HepG2 (cell line): ENCODE results near the gene POC1A. TPM values are rescaled to one million over a fixed set of nuclear protein-coding genes. Genes with fewer than 3 reads are reported as not detected.

ENCODE experiments used
- BCLAF1 ChIP-seq: fragments of 450-650 bp; IDR thresholded peaks from 2 replicates; pipeline ENCODE4 v1.6.1; 2017; ENCODE audit warnings: mild to moderate bottlenecking
- CBX2 ChIP-seq, 2 experiments: fragments of 200-600 bp in 1 of 2; sonication (generic); formaldehyde crosslinking in 1 of 2; IDR thresholded peaks; 2 replicates each; pipeline versions ENCODE4 v1.7.0 to v1.8.1; 2018 to 2022; ENCODE audit warnings: low read depth in 2 of 2, low read length in 1 of 2, mild to moderate bottlenecking in 1 of 2, missing genetic modification reagents in 1 of 2
- CHD4 ChIP-seq: fragments of 200-600 bp; sonication (generic); IDR thresholded peaks from 2 replicates; pipeline ENCODE4 v1.7.0; 2017; ENCODE audit warnings: mild to moderate bottlenecking, low read length, borderline replicate concordance
- GTF2F1 ChIP-seq: fragments of 150-350 bp; IDR thresholded peaks from 2 replicates; pipeline ENCODE4 v1.6.1; 2014; ENCODE audit warnings: low read length
- HMG20A ChIP-seq: IDR thresholded peaks from 2 replicates; pipeline ENCODE4 v1.6.1; 2016; ENCODE audit warnings: borderline replicate concordance
- HNRNPUL1 ChIP-seq: fragments of 200-400 bp; formaldehyde crosslinking; IDR thresholded peaks from 2 replicates; pipeline ENCODE4 v1.6.1; 2017; ENCODE audit warnings: low read depth, mild to moderate bottlenecking, low read length, moderate library complexity
- KDM5B ChIP-seq: sonication (generic); formaldehyde crosslinking; IDR thresholded peaks from 2 replicates; pipeline ENCODE4 v1.4.0; 2020; ENCODE audit warnings: missing genetic modification reagents, mild to moderate bottlenecking, borderline replicate concordance
- MAFG ChIP-seq: sonication (generic); formaldehyde crosslinking; IDR thresholded peaks from 2 replicates; pipeline ENCODE4 v1.5.1; 2020; ENCODE audit warnings: mild to moderate bottlenecking, missing genetic modification reagents
- NRL ChIP-seq: sonication (generic); formaldehyde crosslinking; IDR thresholded peaks from 2 replicates; pipeline ENCODE4 v1.5.0; 2020; ENCODE audit warnings: missing genetic modification reagents, mild to moderate bottlenecking, moderate library complexity, borderline replicate concordance
- PAWR ChIP-seq: sonication (generic); formaldehyde crosslinking; IDR thresholded peaks from 2 replicates; pipeline ENCODE4 v1.4.0; 2020; ENCODE audit warnings: missing genetic modification reagents, mild to moderate bottlenecking, borderline replicate concordance
- SMYD3 ChIP-seq: sonication (generic); formaldehyde crosslinking; IDR thresholded peaks from 2 replicates; pipeline ENCODE4 v1.8.1; 2023; ENCODE audit warnings: mild to moderate bottlenecking, missing genetic modification reagents
- ZBTB1 ChIP-seq: sonication (generic); formaldehyde crosslinking; IDR thresholded peaks from 2 replicates; pipeline ENCODE4 v1.4.0; 2020; ENCODE audit warnings: missing genetic modification reagents, borderline replicate concordance
- ZFAT ChIP-seq: sonication (generic); formaldehyde crosslinking; conservative IDR thresholded peaks from 2 replicates; pipeline ENCODE4 v1.8.1; 2023; ENCODE audit warnings: missing genetic modification reagents, inconsistent platforms
- ZGPAT ChIP-seq: IDR thresholded peaks from 2 replicates; pipeline ENCODE4 v1.6.1; 2016; ENCODE audit warnings: mild to moderate bottlenecking
- ZNF230 ChIP-seq: sonication (generic); formaldehyde crosslinking; IDR thresholded peaks from 2 replicates; pipeline ENCODE4 v1.4.0; 2020; ENCODE audit warnings: mild to moderate bottlenecking, missing genetic modification reagents
- ZNF256 ChIP-seq: sonication (generic); formaldehyde crosslinking; conservative IDR thresholded peaks from 2 replicates; pipeline ENCODE4 v1.4.0; 2020; ENCODE audit warnings: missing genetic modification reagents
- ZNF260 ChIP-seq: sonication (generic); formaldehyde crosslinking; IDR thresholded peaks from 2 replicates; pipeline ENCODE4 v1.4.0; 2020; ENCODE audit warnings: missing genetic modification reagents, low read depth, mild to moderate bottlenecking, borderline replicate concordance
- ZNF354B ChIP-seq: sonication (generic); formaldehyde crosslinking; IDR thresholded peaks from 2 replicates; pipeline ENCODE4 v1.8.0; 2022; ENCODE audit warnings: mild to moderate bottlenecking, missing genetic modification reagents
- ZNF768 ChIP-seq: sonication (generic); formaldehyde crosslinking; IDR thresholded peaks from 2 replicates; pipeline ENCODE4 v1.4.0; 2020; ENCODE audit warnings: missing genetic modification reagents
- ZSCAN12 ChIP-seq: sonication (generic); formaldehyde crosslinking; IDR thresholded peaks from 2 replicates; pipeline ENCODE4 v1.9.0; 2021; ENCODE audit warnings: mild to moderate bottlenecking, missing genetic modification reagents
- polyA plus RNA-seq, 8 experiments: library from polyadenylated mRNA; depleted of rRNA in 3 of 8; stranded (reverse) in 7 of 8; unstranded in 1 of 8; fragments of >200 nt; fragmentation: Illumina TruSeq in 4 of 8; extraction: Trizol in 4 of 8; gene quantifications; 2 replicates each; pipeline versions ENCODE4 v1.2.1 to v1.2.3, GENCODE V29; 2011 to 2016; ENCODE audit warnings: low read depth in 4 of 8, missing spikeins in 1 of 8, mixed read lengths in 1 of 8; ENCODE audit not compliant: insufficient read depth in 1 of 8
- total RNA-seq, 5 experiments: library from RNA; depleted of rRNA; stranded (reverse); fragments of >200 nt; fragmentation: Illumina TruSeq; extraction: Trizol; gene quantifications; 2 replicates each; pipeline ENCODE4 v1.2.3, GENCODE V29; 2016; ENCODE audit warnings: low read depth in 1 of 5
- TF ChIP-seq, protein P1 (sequence below): sonication (generic); formaldehyde crosslinking; IDR thresholded peaks from 2 replicates; pipeline ENCODE4 v1.4.0; 2020; ENCODE audit warnings: missing genetic modification reagents
- TF ChIP-seq, protein P2 (sequence below): sonication (generic); formaldehyde crosslinking; IDR thresholded peaks from 2 replicates; pipeline ENCODE4 v1.4.0; 2020; ENCODE audit warnings: missing genetic modification reagents

Gene POC1A
- total and polyA plus RNA-seq, 2 of the 13 experiments (the other 11 are each of a cell fraction or from before 2014, with no cell fraction given), result 14.6 to 20.0 TPM

DNA sequence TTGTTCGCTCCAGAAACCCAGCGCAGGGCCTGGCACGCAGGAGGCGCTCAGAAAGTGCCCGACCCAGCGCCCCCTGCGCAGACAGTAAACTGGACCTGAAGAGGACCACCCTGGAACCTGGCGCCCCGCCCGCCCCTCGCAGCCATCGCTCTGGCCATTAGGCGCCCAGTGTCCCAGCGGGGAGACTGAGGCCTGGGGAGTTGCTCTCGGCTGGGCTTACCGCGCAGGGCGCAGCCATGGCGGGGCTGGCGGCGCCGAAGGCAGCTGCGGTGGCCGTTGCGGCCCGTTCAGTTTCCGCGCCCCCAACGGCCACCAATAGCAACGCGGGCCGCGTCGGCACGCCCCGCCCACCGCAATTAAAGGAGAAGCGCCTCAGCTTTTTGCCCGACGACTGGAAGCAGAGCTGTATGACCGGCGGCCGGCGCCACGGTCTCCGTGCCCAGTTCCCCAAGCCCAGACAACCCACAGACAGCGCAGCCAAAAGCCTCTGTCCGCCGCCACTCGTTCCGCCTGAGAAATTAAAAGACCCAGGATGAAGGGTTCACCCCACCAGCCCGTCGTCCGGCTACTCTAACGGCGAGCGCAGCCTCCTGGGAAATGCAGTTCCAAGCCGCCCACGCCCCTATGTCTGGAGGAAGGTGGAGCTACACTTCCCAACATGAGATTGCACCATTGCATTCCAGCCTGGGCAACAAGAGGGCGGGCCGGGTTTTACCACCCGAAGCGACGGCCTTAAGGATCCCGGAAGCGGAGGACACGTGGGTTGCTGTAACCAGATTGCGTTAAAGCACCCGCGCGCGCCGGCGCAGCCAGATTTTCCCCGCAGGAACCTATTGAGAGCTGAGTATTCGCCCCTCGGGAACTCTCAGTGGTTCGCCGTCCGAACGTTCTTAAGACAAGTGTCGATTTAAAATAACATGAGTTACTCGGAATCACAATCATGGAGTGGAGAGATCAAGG is at the start of gene POC1A (continued):
- TF ChIP-seq, protein P1, sequence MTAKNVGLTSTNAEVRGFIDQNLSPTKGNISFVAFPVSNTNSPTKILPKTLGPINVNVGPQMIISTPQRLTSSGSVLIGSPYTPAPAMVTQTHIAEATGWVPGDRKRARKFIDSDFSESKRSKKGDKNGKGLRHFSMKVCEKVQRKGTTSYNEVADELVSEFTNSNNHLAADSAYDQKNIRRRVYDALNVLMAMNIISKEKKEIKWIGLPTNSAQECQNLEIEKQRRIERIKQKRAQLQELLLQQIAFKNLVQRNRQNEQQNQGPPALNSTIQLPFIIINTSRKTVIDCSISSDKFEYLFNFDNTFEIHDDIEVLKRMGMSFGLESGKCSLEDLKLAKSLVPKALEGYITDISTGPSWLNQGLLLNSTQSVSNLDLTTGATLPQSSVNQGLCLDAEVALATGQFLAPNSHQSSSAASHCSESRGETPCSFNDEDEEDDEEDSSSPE (CRISPR knock-in tag), result peak; percentile 97
- TF ChIP-seq KDM5B (CRISPR knock-in tag) (peak; percentile 45), PAWR (CRISPR knock-in tag) (no peak), ZSCAN12 (no peak), ZNF230 (no peak), HNRNPUL1 (no peak), ZBTB1 (CRISPR knock-in tag) (no peak), ZNF256 (CRISPR knock-in tag) (no peak), SMYD3 (CRISPR knock-in tag) (no peak), MAFG (CRISPR knock-in tag) (no peak), GTF2F1 (no peak), ZNF354B (CRISPR knock-in tag) (no peak), ZNF260 (CRISPR knock-in tag) (no peak), NRL (CRISPR knock-in tag) (no peak; the same call in none of the 2 replicates), CBX2 (IDR thresholded peaks at IDR 0.05; ENCODE audit: low read depth, low read length) (no peak), CBX2 (CRISPR knock-in tag; IDR thresholded peaks at IDR 0.05; ENCODE audit: low read depth) (no peak), ZFAT (CRISPR knock-in tag) (no peak), ZNF768 (CRISPR knock-in tag) (peak; percentile 21; the same call in 1 of the 2 replicates), HMG20A (CRISPR knock-in tag) (peak; percentile 3; the same call in 1 of the 2 replicates), BCLAF1 (no peak), ZGPAT (peak; percentile 85), CHD4 (no peak)
- TF ChIP-seq, protein P2, sequence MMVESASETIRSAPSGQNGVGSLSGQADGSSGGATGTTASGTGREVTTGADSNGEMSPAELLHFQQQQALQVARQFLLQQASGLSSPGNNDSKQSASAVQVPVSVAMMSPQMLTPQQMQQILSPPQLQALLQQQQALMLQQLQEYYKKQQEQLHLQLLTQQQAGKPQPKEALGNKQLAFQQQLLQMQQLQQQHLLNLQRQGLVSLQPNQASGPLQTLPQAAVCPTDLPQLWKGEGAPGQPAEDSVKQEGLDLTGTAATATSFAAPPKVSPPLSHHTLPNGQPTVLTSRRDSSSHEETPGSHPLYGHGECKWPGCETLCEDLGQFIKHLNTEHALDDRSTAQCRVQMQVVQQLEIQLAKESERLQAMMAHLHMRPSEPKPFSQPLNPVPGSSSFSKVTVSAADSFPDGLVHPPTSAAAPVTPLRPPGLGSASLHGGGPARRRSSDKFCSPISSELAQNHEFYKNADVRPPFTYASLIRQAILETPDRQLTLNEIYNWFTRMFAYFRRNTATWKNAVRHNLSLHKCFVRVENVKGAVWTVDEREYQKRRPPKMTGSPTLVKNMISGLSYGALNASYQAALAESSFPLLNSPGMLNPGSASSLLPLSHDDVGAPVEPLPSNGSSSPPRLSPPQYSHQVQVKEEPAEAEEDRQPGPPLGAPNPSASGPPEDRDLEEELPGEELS (CRISPR knock-in tag), result peak; percentile 54; the same call in 1 of the 2 replicates
